PC-9 (cell line): ENCODE measurements around the gene MDN1. TPM values are rescaled to one million over a fixed set of nuclear protein-coding genes. Genes with fewer than 3 reads are reported as not detected.

ENCODE experiments used
- BruUV-seq: library from RNA; stranded (reverse); fragments of 400-500 nt; replicated peaks from 2 replicates; lab custom pipeline; 2021; lab: Mats Ljungman, UMichigan
- CTCF ChIA-PET: fragments of 300-600 bp; sonication (Branson Sonifier 250); formaldehyde crosslinking; loops from one replicate; lab custom pipeline; 2022; ENCODE audit warnings: antibody characterized with exemption; lab: Charles Lee
- POLR2A ChIA-PET: fragments of 300-600 bp; sonication (Branson Sonifier 250); formaldehyde crosslinking; loops from one replicate; lab custom pipeline; 2022; ENCODE audit warnings: antibody characterized with exemption; ENCODE audit not compliant: unreplicated experiment; lab: Charles Lee
- DNase-seq, 2 experiments: peaks; one replicate each; pipeline versions ENCODE4 v3.0.0 to v3.0.0-alpha.2; 2015 to 2022; ENCODE audit warnings: mixed read lengths in 1 of 2
- H2AFZ ChIP-seq: fragments of 200-600 bp; sonication (generic); 2 replicates; pipeline ENCODE4 v1.8.1; 2017; ENCODE audit warnings: antibody characterized with exemption
- H3F3A ChIP-seq: fragments of 200-600 bp; sonication (generic); 2 replicates; pipeline ENCODE4 v1.8.1; 2017; ENCODE audit warnings: antibody characterized with exemption, mild to moderate bottlenecking, low read depth; ENCODE audit not compliant: insufficient read depth
- H3K27ac ChIP-seq: fragments of 200-600 bp; sonication (generic); 2 replicates; pipeline ENCODE4 v1.6.1; 2016; ENCODE audit warnings: mixed run types
- H3K27me3 ChIP-seq: fragments of 200-600 bp; sonication (generic); 2 replicates; pipeline ENCODE4 v1.6.1; 2016; ENCODE audit warnings: low read depth, mixed run types; ENCODE audit not compliant: insufficient read depth
- H3K36me3 ChIP-seq: fragments of 200-600 bp; sonication (generic); 2 replicates; pipeline ENCODE4 v1.6.1; 2016; ENCODE audit warnings: low read depth, mixed run types
- H3K4me1 ChIP-seq: fragments of 200-600 bp; sonication (generic); replicated peaks from 2 replicates; pipeline ENCODE4 v1.6.1; 2016; ENCODE audit warnings: mixed run types; ENCODE audit not compliant: insufficient read depth
- H3K4me2 ChIP-seq: fragments of 200-600 bp; sonication (generic); 2 replicates; pipeline ENCODE4 v1.6.1; 2017; ENCODE audit warnings: mixed run types
- H3K4me3 ChIP-seq: fragments of 200-600 bp; sonication (generic); 2 replicates; pipeline ENCODE4 v1.6.1; 2016; ENCODE audit warnings: mixed run types
- H3K79me2 ChIP-seq: fragments of 200-600 bp; sonication (generic); 2 replicates; pipeline ENCODE4 v1.6.1; 2017; ENCODE audit warnings: low read depth, mixed run types
- H3K9me2 ChIP-seq: fragments of 200-600 bp; sonication (generic); 2 replicates; pipeline ENCODE4 v1.8.1; 2017; ENCODE audit warnings: mild to moderate bottlenecking; ENCODE audit not compliant: insufficient read depth
- H3K9me3 ChIP-seq: fragments of 200-600 bp; sonication (generic); 2 replicates; pipeline ENCODE4 v1.8.1; 2016; ENCODE audit warnings: low read depth; ENCODE audit not compliant: insufficient read depth
- H4K20me1 ChIP-seq: fragments of 200-600 bp; sonication (generic); 2 replicates; pipeline ENCODE4 v1.8.1; 2017; ENCODE audit not compliant: insufficient read depth
- CTCF ChIP-seq: fragments of 200-600 bp; sonication (generic); conservative IDR thresholded peaks from 2 replicates; pipeline ENCODE4 v1.6.1; 2017; ENCODE audit warnings: mixed run types, antibody characterized with exemption, mild to moderate bottlenecking, moderate library complexity
- EZH2 ChIP-seq: fragments of 200-600 bp; sonication (generic); IDR thresholded peaks from 2 replicates; pipeline ENCODE4 v1.8.0; 2017; ENCODE audit warnings: antibody characterized with exemption, low read depth
- intact Hi-C: fragments of 100-400 bp; cut with micrococcal nuclease; formaldehyde crosslinking; loops from one replicate; pipeline ENCODE4 v1.10.0; 2022; ENCODE audit not compliant: unreplicated experiment
- total RNA-seq: library from RNA; stranded (reverse); gene quantifications from 2 replicates; pipeline ENCODE4 v1.2.3, GENCODE V29; 2021

The MDN1 gene
- total RNA-seq, 1 experiment from 2014 or later: 38.6 TPM

GRCh38 chr6:89842228-89842627 lies 22.6 kb upstream of the MDN1 start:
- H2AFZ ChIP-seq: no peak overlapping the region
- DNase-seq: no peak
- H3K4me3 ChIP-seq: no peak overlapping the region
- H3K79me2 ChIP-seq: no peaks in the 10 kb centered on the region
- CTCF ChIA-PET: no interaction called here
- no peaks in the 10 kb centered on the region for H3K36me3 ChIP-seq
- POLR2A ChIA-PET: no interaction called here
- H3K4me1 ChIP-seq: no peaks in the 10 kb centered on the region
- no peaks in the 10 kb centered on the region for H3K9me2 ChIP-seq
- H3K27ac ChIP-seq: no peak overlapping the region
- intact Hi-C loops: no loop called here
- H4K20me1 ChIP-seq: no peaks in the 10 kb centered on the region
- H3F3A ChIP-seq: no peaks in the 10 kb centered on the region
- no peak overlapping the region for H3K4me2 ChIP-seq
- no peaks in the 10 kb centered on the region for H3K27me3 ChIP-seq
- H3K9me3 ChIP-seq: no peaks in the 10 kb centered on the region
- no TSS peak for BruUV-seq
- TF ChIP-seq CTCF: no peak
- TF ChIP-seq EZH2: no peak

DNA sequence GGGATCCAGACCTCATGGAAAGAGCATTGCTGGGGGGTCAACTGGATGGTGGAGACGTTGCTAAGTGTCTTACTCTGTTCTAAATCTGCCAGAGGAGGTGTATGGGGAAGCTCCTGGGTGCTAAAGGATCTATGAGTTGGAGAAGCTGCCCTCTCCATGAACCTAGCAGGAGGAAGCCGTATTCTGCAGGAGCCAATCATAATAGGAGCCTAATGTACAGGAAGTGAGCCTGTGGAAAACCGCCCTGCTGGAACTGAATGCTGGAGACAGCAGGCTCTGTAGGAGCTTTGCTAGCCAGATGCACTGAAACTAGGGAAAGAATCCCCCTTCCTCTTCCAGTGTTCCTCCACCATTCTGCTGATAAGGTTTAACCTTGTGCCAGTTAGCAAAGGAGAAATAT lies 20.9 kb upstream of the MDN1 start:
- H3K9me3 ChIP-seq: no peaks in the 10 kb centered on the region
- intact Hi-C loops: no loop called here
- no peaks in the 10 kb centered on the region for H3K9me2 ChIP-seq
- DNase-seq: no peak
- no peaks in the 10 kb centered on the region for H3F3A ChIP-seq
- no peak overlapping the region for H3K4me3 ChIP-seq
- no peak overlapping the region for H3K27ac ChIP-seq
- no peaks in the 10 kb centered on the region for H4K20me1 ChIP-seq
- H3K27me3 ChIP-seq: no peaks in the 10 kb centered on the region
- BruUV-seq: no TSS peak
- H3K4me2 ChIP-seq: no peak overlapping the region
- H2AFZ ChIP-seq: no peak overlapping the region
- no peaks in the 10 kb centered on the region for H3K4me1 ChIP-seq
- POLR2A ChIA-PET: no interaction called here
- no peak for TF ChIP-seq EZH2
- no peak for TF ChIP-seq CTCF
- H3K79me2 ChIP-seq: no peaks in the 10 kb centered on the region
- H3K36me3 ChIP-seq: no peaks in the 10 kb centered on the region
- CTCF ChIA-PET: no interaction called here

DNA sequence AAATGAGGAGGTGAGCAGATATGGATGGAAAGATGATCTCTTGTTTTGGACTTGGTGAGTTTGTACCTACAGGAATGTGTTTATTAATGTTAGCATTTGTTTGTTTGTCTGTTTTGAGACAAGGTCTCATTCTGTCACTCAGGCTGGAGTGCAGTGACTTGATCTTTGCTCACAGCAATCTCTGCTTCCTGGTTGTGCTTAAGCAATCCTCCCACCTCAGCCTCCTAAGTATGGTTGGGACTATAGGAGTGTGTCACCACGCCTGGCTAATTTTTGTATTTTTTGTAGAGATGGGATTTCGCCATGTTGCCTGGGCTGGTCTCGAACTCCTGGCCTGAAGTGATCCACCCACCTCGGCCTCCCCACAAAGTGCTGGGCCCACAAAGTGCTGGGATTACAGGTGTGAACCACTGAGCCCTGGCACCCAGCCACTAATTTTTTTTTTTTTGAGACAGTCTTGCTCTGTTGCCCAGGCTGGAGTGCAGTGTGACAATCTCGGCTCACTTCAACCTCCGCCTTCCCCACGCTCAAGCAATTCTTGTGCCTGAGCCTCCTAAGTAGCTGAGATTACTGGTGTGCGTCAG lies 17.1 kb upstream of the MDN1 start:
- POLR2A ChIA-PET: no interaction called here
- BruUV-seq: no TSS peak

More for the DNA sequence above, 17.1 kb upstream of the MDN1 start:
- no peak overlapping the region for H3K4me2 ChIP-seq
- no peaks in the 10 kb centered on the region for H4K20me1 ChIP-seq
- no peak for TF ChIP-seq CTCF
- TF ChIP-seq EZH2: no peak
- no peak overlapping the region for H3K4me3 ChIP-seq
- H3K9me3 ChIP-seq: no peaks in the 10 kb centered on the region
- no peak overlapping the region for H3K27ac ChIP-seq
- CTCF ChIA-PET: no interaction called here
- H3K36me3 ChIP-seq: no peaks in the 10 kb centered on the region
- H3F3A ChIP-seq: no peaks in the 10 kb centered on the region
- no peaks in the 10 kb centered on the region for H3K4me1 ChIP-seq
- H3K9me2 ChIP-seq: no peaks in the 10 kb centered on the region
- H2AFZ ChIP-seq: no peak overlapping the region
- no peak for DNase-seq
- intact Hi-C loops: no loop called here
- peaks cover 1% of the 10 kb centered on the region; the same call in 1 of the 2 replicates for H3K79me2 ChIP-seq
- H3K27me3 ChIP-seq: no peaks in the 10 kb centered on the region
